ENCODE data around the gene IVD.

The IVD gene

DNA sequence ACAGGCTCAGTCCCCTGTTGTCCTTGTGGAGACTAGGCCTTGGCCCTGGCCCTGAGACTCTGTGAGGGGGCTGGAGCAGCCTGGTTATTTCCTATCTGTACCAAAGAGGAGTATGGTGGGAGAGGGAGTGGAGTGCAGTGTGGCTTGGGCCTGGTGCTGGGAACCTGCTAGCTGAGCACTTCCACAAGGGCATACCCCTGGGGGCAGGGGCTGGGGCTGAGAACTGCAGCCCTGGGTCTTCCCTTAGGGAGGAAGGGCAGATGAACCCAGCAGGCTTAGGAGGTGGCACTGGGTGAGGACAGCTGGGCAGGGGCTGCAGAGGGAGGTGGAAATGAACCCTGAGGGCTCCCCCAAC is 61.6 kb downstream of the IVD start:
- Histone ChIP-seq H3K9ac (ENCODE audit: low read depth, low read length, poor library complexity, severe bottlenecking) (no peak overlapping the region), H3K4me1 (ENCODE audit: insufficient read depth, low read length, poor library complexity, severe bottlenecking) (peaks cover 15% of the 10 kb centered on the region), H3K4me2 (ENCODE audit: low read depth, low read length, poor library complexity, severe bottlenecking) (no peak overlapping the region), H3F3A (ENCODE audit: low read depth) (peaks cover 18% of the 10 kb centered on the region), H3K36me3 (ENCODE audit: insufficient read depth, low read length) (peaks cover 54% of the 10 kb centered on the region; the same call in 1 of the 2 replicates), H3K9me3 (ENCODE audit: insufficient read depth, low read depth, low read length) (no peaks in the 10 kb centered on the region), H3K27me3 (ENCODE audit: insufficient read depth, low read length, poor library complexity, severe bottlenecking) (no peaks in the 10 kb centered on the region), H2AFZ (ENCODE audit: low read length) (no peak overlapping the region), H3K79me2 (ENCODE audit: insufficient read depth, low read length) (peaks cover 16% of the 10 kb centered on the region), H3K9me2 (replicated peaks; ENCODE audit: low read depth, low read length) (no peaks in the 10 kb centered on the region), H3K4me3 (ENCODE audit: low read length, poor library complexity, severe bottlenecking) (no peak overlapping the region), H4K20me1 (ENCODE audit: insufficient read depth, low read length, poor library complexity, severe bottlenecking) (peaks cover 9% of the 10 kb centered on the region)
- no peak for TF ChIP-seq EZH2phosphoT487 (IDR thresholded peaks at IDR 0.05; ENCODE audit: borderline replicate concordance)
- TF ChIP-seq, protein P1, sequence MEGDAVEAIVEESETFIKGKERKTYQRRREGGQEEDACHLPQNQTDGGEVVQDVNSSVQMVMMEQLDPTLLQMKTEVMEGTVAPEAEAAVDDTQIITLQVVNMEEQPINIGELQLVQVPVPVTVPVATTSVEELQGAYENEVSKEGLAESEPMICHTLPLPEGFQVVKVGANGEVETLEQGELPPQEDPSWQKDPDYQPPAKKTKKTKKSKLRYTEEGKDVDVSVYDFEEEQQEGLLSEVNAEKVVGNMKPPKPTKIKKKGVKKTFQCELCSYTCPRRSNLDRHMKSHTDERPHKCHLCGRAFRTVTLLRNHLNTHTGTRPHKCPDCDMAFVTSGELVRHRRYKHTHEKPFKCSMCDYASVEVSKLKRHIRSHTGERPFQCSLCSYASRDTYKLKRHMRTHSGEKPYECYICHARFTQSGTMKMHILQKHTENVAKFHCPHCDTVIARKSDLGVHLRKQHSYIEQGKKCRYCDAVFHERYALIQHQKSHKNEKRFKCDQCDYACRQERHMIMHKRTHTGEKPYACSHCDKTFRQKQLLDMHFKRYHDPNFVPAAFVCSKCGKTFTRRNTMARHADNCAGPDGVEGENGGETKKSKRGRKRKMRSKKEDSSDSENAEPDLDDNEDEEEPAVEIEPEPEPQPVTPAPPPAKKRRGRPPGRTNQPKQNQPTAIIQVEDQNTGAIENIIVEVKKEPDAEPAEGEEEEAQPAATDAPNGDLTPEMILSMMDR (conservative IDR thresholded peaks at IDR 0.05; ENCODE audit: low read length) = no peak

DNA sequence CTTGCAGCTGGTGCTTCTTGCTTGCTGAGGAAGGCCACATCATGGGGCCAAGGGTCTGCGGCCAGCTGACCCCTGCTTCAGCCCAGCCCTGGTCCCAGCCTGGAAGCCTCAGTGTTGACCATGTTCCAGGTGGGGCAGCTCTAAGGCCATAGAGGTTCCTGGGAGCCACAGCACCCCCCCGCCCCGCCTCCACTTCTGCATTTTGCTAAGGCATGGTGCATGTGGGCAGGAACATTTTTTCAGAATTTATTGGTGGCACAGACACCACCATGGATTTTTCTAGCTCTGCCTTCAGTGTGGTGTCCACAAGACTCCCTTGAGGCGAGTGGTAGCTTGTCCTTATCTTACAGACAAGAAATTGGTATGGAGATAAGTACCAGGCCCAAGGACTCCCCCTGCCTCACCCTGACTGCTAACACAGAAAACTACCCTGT is 63.3 kb downstream of the IVD start:
- no peak overlapping the region for H3K4me2 ChIP-seq (ENCODE audit: low read depth, low read length, poor library complexity, severe bottlenecking)
- TF ChIP-seq, protein P1 (conservative IDR thresholded peaks at IDR 0.05; ENCODE audit: low read length) = no peak
- TF ChIP-seq EZH2phosphoT487 (IDR thresholded peaks at IDR 0.05; ENCODE audit: borderline replicate concordance) = no peak
- peaks cover 29% of the 10 kb centered on the region for H3K4me1 ChIP-seq (ENCODE audit: insufficient read depth, low read length, poor library complexity, severe bottlenecking)

DNA sequence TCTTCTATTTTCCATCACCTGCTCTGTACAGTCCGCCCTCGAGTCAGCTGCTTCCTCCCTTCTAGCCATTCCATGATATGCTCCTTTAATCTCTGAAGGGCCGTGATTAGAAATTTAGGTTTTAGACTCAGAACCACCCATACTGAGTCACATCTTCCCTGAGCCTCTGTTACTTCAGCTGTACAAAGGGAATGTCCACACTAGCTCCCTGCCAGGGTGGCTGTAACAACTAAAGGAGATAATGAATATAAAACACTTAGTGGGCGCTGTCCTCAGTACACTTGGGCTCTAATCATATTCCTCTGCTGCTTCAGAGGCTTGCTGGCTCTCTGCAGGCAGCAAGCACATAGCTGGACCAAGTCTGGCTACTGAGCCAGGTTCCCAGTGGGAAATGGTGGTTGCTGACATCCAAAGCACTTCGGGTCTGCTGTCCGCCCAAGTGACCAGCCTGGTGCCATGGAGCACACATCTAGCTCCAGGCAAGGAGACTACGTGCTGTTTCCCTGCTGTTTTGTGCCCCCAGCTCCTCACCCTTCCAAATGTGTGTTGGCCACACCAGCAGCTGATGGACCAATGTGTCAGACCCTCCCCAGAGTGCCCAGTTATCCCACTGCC is 64.3 kb downstream of the IVD start:
- Histone ChIP-seq H3K9me2 (replicated peaks; ENCODE audit: low read depth, low read length) (no peaks in the 10 kb centered on the region), H3K9me3 (ENCODE audit: insufficient read depth, low read depth, low read length) (no peaks in the 10 kb centered on the region), H3K4me3 (ENCODE audit: low read length, poor library complexity, severe bottlenecking) (no peak overlapping the region), H3K79me2 (ENCODE audit: insufficient read depth, low read length) (peaks cover 32% of the 10 kb centered on the region), H3K9ac (ENCODE audit: low read depth, low read length, poor library complexity, severe bottlenecking) (peak overlapping the region; percentile 58), H3K4me1 (ENCODE audit: insufficient read depth, low read length, poor library complexity, severe bottlenecking) (peaks cover 39% of the 10 kb centered on the region), H3K4me2 (ENCODE audit: low read depth, low read length, poor library complexity, severe bottlenecking) (peak overlapping the region; percentile 63), H3F3A (ENCODE audit: low read depth) (peaks cover 21% of the 10 kb centered on the region), H3K27me3 (ENCODE audit: insufficient read depth, low read length, poor library complexity, severe bottlenecking) (no peaks in the 10 kb centered on the region), H2AFZ (ENCODE audit: low read length) (no peak overlapping the region), H4K20me1 (ENCODE audit: insufficient read depth, low read length, poor library complexity, severe bottlenecking) (peaks cover 11% of the 10 kb centered on the region), H3K36me3 (ENCODE audit: insufficient read depth, low read length) (peaks cover 31% of the 10 kb centered on the region; the same call in 1 of the 2 replicates)
- no peak for TF ChIP-seq EZH2phosphoT487 (IDR thresholded peaks at IDR 0.05; ENCODE audit: borderline replicate concordance)
- TF ChIP-seq, protein P1 (conservative IDR thresholded peaks at IDR 0.05; ENCODE audit: low read length) = no peak

More for the DNA sequence above, 63.3 kb downstream of the IVD start:
- peaks cover 41% of the 10 kb centered on the region; the same call in 1 of the 2 replicates for H3K36me3 ChIP-seq (ENCODE audit: insufficient read depth, low read length)
- peak overlapping the region; percentile 31 for H3K9ac ChIP-seq (ENCODE audit: low read depth, low read length, poor library complexity, severe bottlenecking)
- H2AFZ ChIP-seq (ENCODE audit: low read length) = no peak overlapping the region
- H3K27me3 ChIP-seq (ENCODE audit: insufficient read depth, low read length, poor library complexity, severe bottlenecking) = no peaks in the 10 kb centered on the region
- peaks cover 18% of the 10 kb centered on the region for H3F3A ChIP-seq (ENCODE audit: low read depth)
- no peak overlapping the region for H3K4me3 ChIP-seq (ENCODE audit: low read length, poor library complexity, severe bottlenecking)
- peaks cover 26% of the 10 kb centered on the region for H3K79me2 ChIP-seq (ENCODE audit: insufficient read depth, low read length)
- H4K20me1 ChIP-seq (ENCODE audit: insufficient read depth, low read length, poor library complexity, severe bottlenecking) = peaks cover 11% of the 10 kb centered on the region
- H3K9me3 ChIP-seq (ENCODE audit: insufficient read depth, low read depth, low read length) = no peaks in the 10 kb centered on the region
- H3K9me2 ChIP-seq (replicated peaks; ENCODE audit: low read depth, low read length) = no peaks in the 10 kb centered on the region
